Measurements from ENCODE around the gene ASB17. TPM values are rescaled to one million over a fixed set of nuclear protein-coding genes. Genes with fewer than 3 reads are reported as not detected.

The ASB17 gene
- total RNA-seq, 1 donor from 2014 or later, result not detected

GRCh38 chr1:75879985-75880384, 52.2 kb downstream of the ASB17 start:
- no peak overlapping the region for H3K4me3 ChIP-seq
- DNase-seq (no peak), ATAC-seq (no peak)
- H3K4me1 ChIP-seq, result no peaks in the 10 kb centered on the region
- no peaks in the 10 kb centered on the region for H3K36me3 ChIP-seq
- H3K27ac ChIP-seq, result no peak overlapping the region
- no peaks in the 10 kb centered on the region for H3K27me3 ChIP-seq (ENCODE audit: low read depth)
- TF ChIP-seq CTCF (IDR thresholded peaks at IDR 0.05), result no peak
- H3K9me3 ChIP-seq, result no peaks in the 10 kb centered on the region
- intact Hi-C loops (cut with DNase I), result no loop called here

- TF ChIP-seq CTCF (IDR thresholded peaks at IDR 0.05), result no peak
These were observed 61.3 kb downstream of the ASB17 start for GRCh38 chr1:75870951-75871350.

More at GRCh38 chr1:75870951-75871350, 61.3 kb downstream of the ASB17 start:
- Histone ChIP-seq H3K36me3 (no peaks in the 10 kb centered on the region), H3K4me3 (no peak overlapping the region), H3K9me3 (no peaks in the 10 kb centered on the region), H3K4me1 (no peaks in the 10 kb centered on the region), H3K27ac (no peak overlapping the region), H3K27me3 (ENCODE audit: low read depth) (no peaks in the 10 kb centered on the region)
- ATAC-seq, result no peak
- DNase-seq, result no peak
- intact Hi-C loops (cut with DNase I), result no loop called here

Other genes starting within 250 kb of the ASB17 start
- 43.1 TPM for gene ACADM, start 207.7 kb downstream of the ASB17 start, total RNA-seq
- gene RABGGTB, start 146.1 kb downstream of the ASB17 start, total RNA-seq, result 82.5 TPM
- 0.65 TPM for gene MSH4, start 135.5 kb downstream of the ASB17 start, total RNA-seq
- 8.8 TPM for gene ST6GALNAC3, start 142.3 kb upstream of the ASB17 start, total RNA-seq